Breast epithelium (tissue), 3 donors: ENCODE results near the gene CHRNB4.

Experiments used
- CTCF ChIP-seq, 3 donors: fragments of 450-650 bp; IDR thresholded peaks; one replicate each; pipeline ENCODE4 v1.5.1; 2016 to 2017; ENCODE audit warnings: antibody characterized with exemption in 3 of 3, mild to moderate bottlenecking in 3 of 3, moderate library complexity in 3 of 3
- POLR2A ChIP-seq: fragments of 450-650 bp; IDR thresholded peaks from one replicate; pipeline ENCODE4 v1.6.1; 2016; ENCODE audit warnings: antibody characterized with exemption, mild to moderate bottlenecking, moderate library complexity
- POLR2AphosphoS5 ChIP-seq, 3 donors: sonication (generic); formaldehyde crosslinking; IDR thresholded peaks; one replicate each; pipeline ENCODE4 v1.6.1; 2017; ENCODE audit warnings: antibody characterized with exemption in 3 of 3

- TF ChIP-seq CTCF (IDR thresholded peaks at IDR 0.05) (no peak), POLR2A (no peak), POLR2AphosphoS5 (IDR thresholded peaks at IDR 0.05) (no peak)
Measured at GRCh38 chr15:78654272-78654671, 13.3 kb upstream of the CHRNB4 start.
